ENCODE measurements around the gene RWDD3. TPM values are rescaled to one million over a fixed set of nuclear protein-coding genes. Genes with fewer than 3 reads are reported as not detected.

Gene RWDD3
- total RNA-seq, 1 experiment from 2014 or later, result 15.3 TPM

GRCh38 chr1:95287081-95287480 is 53.1 kb downstream of the RWDD3 start:
- no peak for DNase-seq
- Mint-ChIP-seq H3K4me3 (no peak overlapping the region), H3K4me1 (peaks cover 18 to 28% of the 10 kb centered on the region in 2 experiments)

More at GRCh38 chr1:95287081-95287480, 53.1 kb downstream of the RWDD3 start:
- Histone ChIP-seq H4K8ac (replicated peaks; ENCODE audit: insufficient read length, low read depth, low read length) (no peak overlapping the region), H3K27ac (ENCODE audit: insufficient read length, low read depth, low read length) (no peak overlapping the region), H4K20me1 (ENCODE audit: control insufficient read depth, insufficient read depth, insufficient read length) (no peaks in the 10 kb centered on the region), H3K9ac (ENCODE audit: extremely low read depth, insufficient read length, low read length) (no peak overlapping the region), H3K4ac (ENCODE audit: low read depth, low read length) (no peak overlapping the region), H3K27me3 (ENCODE audit: insufficient read depth, low read length) (no peaks in the 10 kb centered on the region), H3T11ph (ENCODE audit: low read length) (no peak overlapping the region), H2BK120ac (ENCODE audit: low read depth, low read length, poor library complexity, severe bottlenecking) (no peak overlapping the region), H2BK15ac (ENCODE audit: low read depth, low read length) (no peak overlapping the region), H3K23ac (ENCODE audit: insufficient read length, low read depth, low read length) (no peak overlapping the region), H3K79me2 (ENCODE audit: insufficient read depth, low read length) (no peaks in the 10 kb centered on the region), H3K56ac (ENCODE audit: insufficient read length, low read depth, low read length) (no peak overlapping the region), H3K79me1 (ENCODE audit: insufficient read depth, low read depth, low read length, poor library complexity, severe bottlenecking) (no peaks in the 10 kb centered on the region), H4K91ac (ENCODE audit: insufficient read length, low read depth, low read length) (no peak overlapping the region), H4K5ac (ENCODE audit: insufficient read length, low read depth, low read length) (no peak overlapping the region), H3K4me1 (ENCODE audit: insufficient read depth, low read length) (no peaks in the 10 kb centered on the region), H2AFZ (ENCODE audit: low read length) (no peak overlapping the region), H2BK20ac (ENCODE audit: low read depth, low read length, poor library complexity, severe bottlenecking) (no peak overlapping the region), H3K18ac (ENCODE audit: insufficient read length, low read depth, low read length) (no peak overlapping the region), H3K23me2 (ENCODE audit: insufficient read length, low read depth, low read length, poor library complexity, severe bottlenecking) (no peaks in the 10 kb centered on the region), H2BK5ac (ENCODE audit: insufficient read length, low read length) (no peak overlapping the region), H2AK5ac (ENCODE audit: insufficient read length, low read length) (no peak overlapping the region), H3K9me3 (ENCODE audit: control insufficient read depth, low read depth, low read length) (no peaks in the 10 kb centered on the region), H2BK12ac (ENCODE audit: insufficient read length, low read depth, low read length) (no peak overlapping the region), H3K14ac (ENCODE audit: insufficient read depth, low read length) (no peak overlapping the region), H3K4me2 (ENCODE audit: insufficient read depth, insufficient read length, low read length) (no peak overlapping the region)
- Mint-ChIP-seq H3K9me3 (no peaks in the 10 kb centered on the region; a peak in 1 of 5 replicates), H3K27ac (no peak overlapping the region), H3K27me3 (ENCODE audit: low read depth) (no peaks in the 10 kb centered on the region), H3K36me3 (ENCODE audit: insufficient read depth in 1 of 3, low read depth in 3 of 3) (no peaks in the 10 kb centered on the region; a peak in 1 of 7 replicates)
- TF ChIP-seq, protein P1, sequence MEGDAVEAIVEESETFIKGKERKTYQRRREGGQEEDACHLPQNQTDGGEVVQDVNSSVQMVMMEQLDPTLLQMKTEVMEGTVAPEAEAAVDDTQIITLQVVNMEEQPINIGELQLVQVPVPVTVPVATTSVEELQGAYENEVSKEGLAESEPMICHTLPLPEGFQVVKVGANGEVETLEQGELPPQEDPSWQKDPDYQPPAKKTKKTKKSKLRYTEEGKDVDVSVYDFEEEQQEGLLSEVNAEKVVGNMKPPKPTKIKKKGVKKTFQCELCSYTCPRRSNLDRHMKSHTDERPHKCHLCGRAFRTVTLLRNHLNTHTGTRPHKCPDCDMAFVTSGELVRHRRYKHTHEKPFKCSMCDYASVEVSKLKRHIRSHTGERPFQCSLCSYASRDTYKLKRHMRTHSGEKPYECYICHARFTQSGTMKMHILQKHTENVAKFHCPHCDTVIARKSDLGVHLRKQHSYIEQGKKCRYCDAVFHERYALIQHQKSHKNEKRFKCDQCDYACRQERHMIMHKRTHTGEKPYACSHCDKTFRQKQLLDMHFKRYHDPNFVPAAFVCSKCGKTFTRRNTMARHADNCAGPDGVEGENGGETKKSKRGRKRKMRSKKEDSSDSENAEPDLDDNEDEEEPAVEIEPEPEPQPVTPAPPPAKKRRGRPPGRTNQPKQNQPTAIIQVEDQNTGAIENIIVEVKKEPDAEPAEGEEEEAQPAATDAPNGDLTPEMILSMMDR (conservative IDR thresholded peaks at IDR 0.05), result no peak; the same call in 2 of the 3 replicates
- no CpG with 5 or more reads among the region's 2 CpGs for WGBS (ENCODE audit: extremely low coverage, insufficient read length, low lambda C conversion rate)

All from H9 (cell line).